Stimulated activated CD4-positive, alpha-beta T cell treated with anti-CD3 and anti-CD28 coated beads, Interleukin-4, amount 100 ng/mL, for 4 hours (primary cell): ENCODE results near the gene KRTAP4-7.
"Not testable (repeated sequence)": the region's sequence is repeated elsewhere in the genome, so short reads cannot be mapped to it uniquely, and the experiment has no call there.

Experiments used
- DNase-seq, 2 experiments: peaks; one replicate each; pipeline ENCODE4 v3.0.0-alpha.2; 2020

The KRTAP4-7 gene

GRCh38 chr17:41065829-41066624, 17.9 kb upstream of the KRTAP4-7 start, which contains the start of gene KRTAP2-4:
KRTAP2-4 (minus strand) TSS chr17:41065879; CDS start chr17:41065845, 34 bp downstream.
- DNase-seq = no peak

GRCh38 chr17:41067281-41067680, 16.7 kb upstream of the KRTAP4-7 start:
- DNase-seq = no peak

- DNase-seq = no peak
Observed at GRCh38 chr17:41069031-41069430, 14.9 kb upstream of the KRTAP4-7 start.

GRCh38 chr17:41071606-41072360, 12.2 kb upstream of the KRTAP4-7 start:
- no peak for DNase-seq

- no peak for DNase-seq
Observed at GRCh38 chr17:41073676-41074075, 10.3 kb upstream of the KRTAP4-7 start.

- DNase-seq = no peak
Observed at GRCh38 chr17:41076788-41077187, 7.2 kb upstream of the KRTAP4-7 start.

GRCh38 chr17:41082626-41083025, 1.3 kb upstream of the KRTAP4-7 start:
- no peak for DNase-seq

- not testable (repeated sequence) for DNase-seq
Observed at GRCh38 chr17:41083427-41083826, 523 bp upstream of the KRTAP4-7 start.

GRCh38 chr17:41088760-41089352, 4.9 kb downstream of the KRTAP4-7 start:
- not testable (repeated sequence) for DNase-seq

GRCh38 chr17:41096055-41096454, 12.1 kb downstream of the KRTAP4-7 start:
- no peak for DNase-seq

GRCh38 chr17:41098042-41098441, 14.1 kb downstream of the KRTAP4-7 start, which contains the start of gene KRTAP4-8:
KRTAP4-8 (minus strand) TSS chr17:41098142; CDS start chr17:41098084, 58 bp downstream.
- DNase-seq = no peak

GRCh38 chr17:41098481-41098880, 14.5 kb downstream of the KRTAP4-7 start:
- DNase-seq = no peak

- not testable (repeated sequence) for DNase-seq
Observed at GRCh38 chr17:41099682-41100480, 15.9 kb downstream of the KRTAP4-7 start.

- no peak for DNase-seq
Observed at GRCh38 chr17:41101586-41102259, 17.8 kb downstream of the KRTAP4-7 start, which contains the start of gene KRTAP4-16. KRTAP4-16 (minus strand) TSS chr17:41102209; CDS start chr17:41102209, 0 bp downstream.

GRCh38 chr17:41103896-41104295, 19.9 kb downstream of the KRTAP4-7 start:
- DNase-seq = no peak

- DNase-seq = not testable (repeated sequence)
Observed at GRCh38 chr17:41104386-41105038, 20.6 kb downstream of the KRTAP4-7 start.

GRCh38 chr17:41105347-41105746, 21.4 kb downstream of the KRTAP4-7 start, which contains the start of gene KRTAP4-9:
KRTAP4-9 (plus strand) TSS chr17:41105389; CDS start chr17:41105389, 0 bp downstream.
- DNase-seq = not testable (repeated sequence)

- DNase-seq = no peak
Observed at GRCh38 chr17:41107941-41108450, 24.0 kb downstream of the KRTAP4-7 start.

- DNase-seq = not testable (repeated sequence)
Observed at GRCh38 chr17:41108728-41109386, 24.9 kb downstream of the KRTAP4-7 start.
